DND-41 (cell line): ENCODE results near the gene UQCC2.

Experiments used
- EZH2 ChIP-seq: IDR thresholded peaks from 3 replicates; pipeline ENCODE4 v1.6.1; 2012; ENCODE audit warnings: borderline replicate concordance, low read depth, mild to moderate bottlenecking, moderate library complexity, low read length, inconsistent platforms; ENCODE audit not compliant: severe bottlenecking
- TF ChIP-seq, protein P1 (sequence below): IDR thresholded peaks from 2 replicates; pipeline ENCODE4 v1.5.1; 2012; ENCODE audit warnings: borderline replicate concordance, low read length, moderate library complexity, mild to moderate bottlenecking; ENCODE audit not compliant: poor library complexity, severe bottlenecking; ENCODE audit errors: extremely low read depth

DNA sequence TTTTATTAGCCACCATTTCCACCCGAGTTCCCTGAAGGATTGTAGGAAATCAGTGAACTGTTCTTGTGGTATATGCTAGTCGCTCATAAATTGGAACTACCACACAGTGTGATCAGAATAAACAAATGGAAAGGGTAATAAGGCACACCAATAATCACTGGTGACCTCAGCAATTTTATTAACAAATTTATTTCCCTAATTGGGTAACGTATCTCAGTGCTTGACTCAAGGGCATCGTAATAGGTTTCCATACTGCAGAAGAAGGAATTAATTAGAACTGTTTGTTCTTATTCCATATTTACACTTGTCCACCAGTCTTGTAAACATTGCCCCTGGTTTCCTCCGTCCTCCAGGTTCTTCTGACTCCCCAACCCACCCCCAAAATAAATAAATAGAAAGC, 10.0 kb upstream of the UQCC2 start:
- no peak for TF ChIP-seq EZH2
- TF ChIP-seq, protein P1, sequence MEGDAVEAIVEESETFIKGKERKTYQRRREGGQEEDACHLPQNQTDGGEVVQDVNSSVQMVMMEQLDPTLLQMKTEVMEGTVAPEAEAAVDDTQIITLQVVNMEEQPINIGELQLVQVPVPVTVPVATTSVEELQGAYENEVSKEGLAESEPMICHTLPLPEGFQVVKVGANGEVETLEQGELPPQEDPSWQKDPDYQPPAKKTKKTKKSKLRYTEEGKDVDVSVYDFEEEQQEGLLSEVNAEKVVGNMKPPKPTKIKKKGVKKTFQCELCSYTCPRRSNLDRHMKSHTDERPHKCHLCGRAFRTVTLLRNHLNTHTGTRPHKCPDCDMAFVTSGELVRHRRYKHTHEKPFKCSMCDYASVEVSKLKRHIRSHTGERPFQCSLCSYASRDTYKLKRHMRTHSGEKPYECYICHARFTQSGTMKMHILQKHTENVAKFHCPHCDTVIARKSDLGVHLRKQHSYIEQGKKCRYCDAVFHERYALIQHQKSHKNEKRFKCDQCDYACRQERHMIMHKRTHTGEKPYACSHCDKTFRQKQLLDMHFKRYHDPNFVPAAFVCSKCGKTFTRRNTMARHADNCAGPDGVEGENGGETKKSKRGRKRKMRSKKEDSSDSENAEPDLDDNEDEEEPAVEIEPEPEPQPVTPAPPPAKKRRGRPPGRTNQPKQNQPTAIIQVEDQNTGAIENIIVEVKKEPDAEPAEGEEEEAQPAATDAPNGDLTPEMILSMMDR: no peak
